HG03558 (cell line): Measurements from ENCODE around the gene EZH2.

Source experiments
- ATAC-seq: cut with Tn5 transposase; IDR thresholded peaks from one replicate; pipeline ENCODE4 v1.9.1; 2021; ENCODE audit warnings: moderate number of reproducible peaks; ENCODE audit not compliant: unreplicated experiment; ENCODE audit errors: extremely low read depth

Gene EZH2

GRCh38 chr7:148814922-148815559, 69.0 kb downstream of the EZH2 start:
- ATAC-seq: no peak

- no peak for ATAC-seq
Measured at GRCh38 chr7:148813890-148814289, 70.2 kb downstream of the EZH2 start.

DNA sequence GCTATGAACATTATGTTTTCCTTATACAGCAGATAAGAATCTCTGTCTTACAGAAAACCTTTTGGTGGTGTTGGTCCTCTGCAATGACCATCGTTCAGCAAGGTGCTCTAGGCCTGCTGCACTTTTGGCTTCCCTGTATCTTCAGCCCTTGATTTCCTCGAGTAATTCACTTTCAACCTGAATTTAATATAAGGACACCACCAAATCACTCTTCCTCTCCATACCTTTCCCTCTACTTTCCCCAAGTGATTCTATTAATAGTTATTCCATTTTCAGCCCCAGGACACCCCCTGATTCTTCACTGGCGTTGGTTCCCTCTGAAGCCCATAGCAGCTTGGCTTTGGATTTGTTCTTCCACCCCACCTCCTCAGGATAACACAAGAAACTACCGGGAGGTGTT, 72.2 kb downstream of the EZH2 start:
- no peak for ATAC-seq

GRCh38 chr7:148809856-148810255, 74.2 kb downstream of the EZH2 start:
- no peak for ATAC-seq

- ATAC-seq: no peak
Measured at GRCh38 chr7:148807436-148807835, 76.7 kb downstream of the EZH2 start.

- no peak for ATAC-seq
Measured at GRCh38 chr7:148806187-148806586, 77.9 kb downstream of the EZH2 start.

DNA sequence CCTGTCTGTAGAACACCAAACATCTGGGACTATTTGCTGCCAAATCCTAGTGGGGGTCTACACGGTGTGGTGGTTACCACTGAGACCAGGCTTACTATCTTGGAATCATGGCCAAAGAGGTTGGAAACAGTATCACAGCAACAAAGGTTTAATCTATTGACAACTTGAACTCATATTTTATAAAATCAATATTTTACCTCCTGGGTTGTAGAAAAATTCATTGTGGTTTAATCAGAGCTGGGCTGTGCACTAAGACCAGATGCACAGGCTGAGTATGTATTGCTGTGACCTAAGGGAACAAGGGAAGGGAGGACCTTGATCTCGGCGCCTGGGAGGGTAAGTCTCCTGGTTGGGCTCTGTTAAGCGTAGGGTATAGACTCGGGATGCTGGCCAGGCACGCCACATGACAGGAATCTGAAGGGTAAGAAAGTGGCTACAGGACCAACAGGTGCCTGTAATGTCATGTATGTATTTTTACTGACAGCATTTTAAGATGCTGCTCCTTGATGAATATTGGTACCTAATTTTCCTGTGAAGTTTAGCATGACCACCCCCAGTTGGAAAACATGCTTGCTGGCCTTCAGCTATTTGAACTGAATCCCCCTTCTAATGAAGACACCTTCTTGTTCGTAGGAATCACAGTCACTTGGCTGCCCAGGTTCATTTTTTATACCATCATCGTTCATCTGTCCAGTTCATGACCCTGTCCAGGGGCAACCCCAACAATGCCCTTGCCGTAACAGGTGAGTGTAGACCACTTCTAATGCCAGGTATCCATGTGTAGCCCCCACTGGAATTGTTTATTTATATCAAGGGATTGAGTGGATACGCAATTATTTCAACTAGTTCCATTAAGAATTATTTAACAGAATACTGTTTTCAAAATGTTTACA, 79.5 kb downstream of the EZH2 start:
- no peak for ATAC-seq

DNA sequence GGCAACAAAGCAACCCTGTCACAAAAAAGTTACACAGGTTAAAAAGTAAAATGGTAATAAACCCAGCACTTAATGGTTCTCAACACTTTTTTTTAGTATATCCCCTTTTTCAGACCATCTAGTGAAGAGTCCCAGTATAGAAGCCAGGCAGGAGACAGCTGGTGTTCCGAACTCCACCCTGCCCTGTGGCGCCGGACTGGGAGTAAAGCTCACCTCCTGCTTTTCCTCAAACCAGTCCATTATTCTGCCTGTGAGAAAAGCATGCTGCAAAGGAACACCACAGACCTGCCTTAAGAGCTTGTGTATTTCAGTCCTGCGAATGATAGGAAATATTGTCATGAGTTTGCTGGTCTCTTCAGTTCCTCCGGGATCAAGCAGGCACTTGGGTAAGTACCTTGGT, 81.0 kb downstream of the EZH2 start:
- no peak for ATAC-seq

DNA sequence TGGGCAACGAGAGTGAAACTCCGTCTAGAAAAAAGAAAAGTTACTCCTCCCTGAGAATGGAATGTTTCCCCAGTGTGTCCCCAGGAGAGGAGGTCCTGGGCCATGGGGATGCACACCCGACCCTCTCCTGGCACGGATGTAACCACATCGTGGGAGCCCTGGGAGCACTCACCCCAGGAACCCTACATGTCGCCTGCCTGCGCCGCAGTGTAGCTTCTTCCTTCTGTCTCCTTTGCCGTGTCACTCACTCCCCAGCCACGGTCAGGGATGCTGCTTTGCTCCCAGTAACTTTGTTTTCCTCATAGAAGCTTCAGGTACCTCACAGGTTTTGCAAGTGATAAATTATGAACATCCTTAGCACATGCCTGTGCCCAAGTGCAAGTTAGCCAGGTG, 82.0 kb downstream of the EZH2 start:
- ATAC-seq: no peak

DNA sequence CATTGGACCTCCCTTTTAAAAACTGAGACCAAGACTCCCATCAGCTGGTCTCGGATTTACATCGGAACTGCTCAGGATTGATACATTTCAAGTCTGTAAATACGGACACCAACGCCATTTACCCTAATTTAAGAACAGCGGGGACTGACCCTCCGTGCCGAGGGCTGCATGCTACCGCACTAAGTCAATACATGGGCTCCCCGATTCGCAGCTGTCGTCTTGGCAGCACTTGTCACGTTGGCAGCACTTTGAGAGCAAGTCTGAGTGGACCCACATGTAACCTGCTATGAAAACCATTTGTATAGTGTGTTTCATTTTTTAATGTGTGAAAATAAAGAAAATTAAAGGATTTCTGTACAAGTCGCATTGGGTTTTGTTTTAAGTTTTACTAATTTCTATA, 83.4 kb downstream of the EZH2 start:
- ATAC-seq: no peak

- no peak for ATAC-seq
Measured at GRCh38 chr7:148799893-148800555, 84.1 kb downstream of the EZH2 start.

GRCh38 chr7:148796841-148797240, 87.2 kb downstream of the EZH2 start:
- ATAC-seq: no peak

- no peak for ATAC-seq
Measured at GRCh38 chr7:148794476-148794875, 89.6 kb downstream of the EZH2 start.

GRCh38 chr7:148793590-148793989, 90.5 kb downstream of the EZH2 start:
- no peak for ATAC-seq

GRCh38 chr7:148791546-148791945, 92.5 kb downstream of the EZH2 start:
- ATAC-seq: no peak

DNA sequence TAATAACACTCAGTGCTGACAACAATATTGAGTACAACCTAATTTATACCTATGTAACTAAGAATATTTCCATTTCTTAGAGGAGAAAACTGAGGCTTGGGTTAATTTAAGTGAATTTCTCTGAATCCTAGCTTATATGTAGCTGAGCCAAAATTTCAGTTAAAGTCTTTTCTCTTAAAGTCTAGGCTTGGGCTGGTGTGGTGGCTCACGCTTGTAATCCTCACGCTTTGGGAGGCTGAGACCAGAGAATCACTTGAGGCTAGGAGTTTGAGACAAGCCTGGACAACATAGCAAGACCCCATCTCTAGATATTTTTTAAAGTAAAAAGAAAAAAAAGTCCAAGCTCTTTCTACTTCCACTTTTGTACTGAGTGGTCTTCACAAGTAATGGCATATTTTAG, 93.2 kb downstream of the EZH2 start:
- no peak for ATAC-seq

GRCh38 chr7:148790131-148790726, 93.9 kb downstream of the EZH2 start:
- no peak for ATAC-seq

GRCh38 chr7:148789220-148789619, 94.9 kb downstream of the EZH2 start:
- ATAC-seq: no peak

DNA sequence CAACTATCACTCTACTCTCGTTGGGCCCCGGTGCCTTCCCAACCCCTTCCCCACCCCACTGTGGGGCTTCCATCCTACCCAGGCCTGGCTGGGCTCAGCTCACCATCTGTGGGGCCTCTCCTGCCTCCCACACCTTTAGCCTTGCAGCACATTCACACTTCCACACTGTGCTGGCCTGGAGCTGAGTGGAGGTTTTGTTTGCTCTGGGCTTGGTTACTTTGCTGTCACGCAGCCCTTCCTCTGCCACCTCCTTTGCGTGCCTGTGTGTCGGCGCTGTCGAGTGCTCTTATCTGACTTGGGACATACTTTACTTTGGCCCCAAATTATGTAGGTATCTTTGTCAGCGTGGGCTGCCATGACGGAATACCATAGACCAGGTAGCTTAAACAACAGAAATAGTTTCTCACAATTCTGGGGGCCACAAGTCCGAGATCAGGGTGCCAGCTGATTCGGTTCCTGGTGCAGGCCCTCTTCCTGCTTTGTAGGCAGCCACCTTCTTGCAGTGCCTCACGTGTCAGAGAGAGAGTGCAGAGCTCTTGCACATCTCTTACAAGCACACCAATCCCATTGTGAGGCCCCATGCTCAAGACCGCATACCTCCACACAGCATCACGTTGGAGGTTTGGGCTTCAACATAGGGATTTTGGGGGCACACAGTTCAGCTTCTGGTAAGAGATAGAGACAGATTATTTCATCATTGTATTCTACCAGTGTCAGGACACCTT, 96.4 kb downstream of the EZH2 start:
- ATAC-seq: no peak

DNA sequence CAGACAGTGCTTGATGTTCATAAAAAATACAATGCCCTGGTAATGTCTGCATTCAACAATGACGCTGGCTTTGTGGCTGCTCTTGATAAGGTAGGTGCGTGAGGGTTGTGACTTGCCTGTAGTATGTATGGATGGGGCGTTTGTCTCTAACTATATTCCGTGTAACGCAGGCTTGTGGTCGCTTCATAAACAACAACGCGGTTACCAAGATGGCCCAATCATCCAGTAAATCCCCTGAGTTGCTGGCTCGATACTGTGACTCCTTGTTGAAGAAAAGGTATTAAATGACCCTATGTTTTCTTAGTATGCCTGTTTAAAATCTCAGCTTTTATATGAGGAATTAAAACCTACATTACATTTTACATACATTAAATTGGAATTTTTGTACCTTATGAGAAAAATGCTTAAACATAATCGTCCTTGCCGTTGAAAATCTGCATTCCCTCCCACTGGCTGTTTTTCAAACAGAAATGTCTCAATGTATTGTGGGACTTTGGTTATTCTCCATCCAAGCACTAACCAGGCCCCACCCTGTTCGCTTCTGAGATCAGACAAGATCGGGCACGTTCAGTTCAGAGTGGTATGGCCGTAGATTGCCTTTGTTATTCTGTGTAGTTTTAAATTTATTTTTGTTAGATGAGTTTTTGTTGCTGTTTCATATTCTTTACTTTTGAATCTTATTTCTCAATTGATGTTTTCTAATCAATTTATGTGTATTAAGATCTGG, 100.1 kb downstream of the EZH2 start:
- no peak for ATAC-seq
